Peyer's patch (tissue), 4 donors: Measurements from ENCODE around the gene SPECC1L. TPM values are rescaled to one million over a fixed set of nuclear protein-coding genes. Genes with fewer than 3 reads are reported as not detected.

Experiments
- DNase-seq, 3 donors: peaks; one replicate each; pipeline ENCODE4 v3.0.0-alpha.2; 2017 to 2019
- H3K27ac ChIP-seq, 4 donors: fragments of 200-600 bp; sonication (generic); one replicate each; pipeline ENCODE4 v1.5.1; 2016 to 2019
- H3K27me3 ChIP-seq, 2 donors: fragments of 200-600 bp; sonication (generic); one replicate each; pipeline ENCODE4 v1.5.1; 2019
- H3K36me3 ChIP-seq, 3 donors: fragments of 200-600 bp; sonication (generic); one replicate each; pipeline ENCODE4 v1.5.1; 2016 to 2019
- H3K4me1 ChIP-seq, 4 donors: fragments of 200-600 bp; sonication (generic); one replicate each; pipeline ENCODE4 v1.5.1; 2016 to 2019
- H3K4me3 ChIP-seq, 4 donors: fragments of 200-600 bp; sonication (generic); 1 replicate in 3 of 4; 2 replicates in 1 of 4; pipeline ENCODE4 v1.5.1; 2016 to 2019; ENCODE audit warnings: mild to moderate bottlenecking in 1 of 4
- H3K9me3 ChIP-seq, 4 donors: fragments of 200-600 bp; sonication (generic); one replicate each; pipeline ENCODE4 v1.5.1; 2016 to 2019; ENCODE audit warnings: mild to moderate bottlenecking in 1 of 4
- CTCF ChIP-seq, 6 experiments: fragments of 450-650 bp in 4 of 6; fragments of 200-600 bp in 2 of 6; sonication (generic) in 1 of 6; IDR thresholded peaks; one replicate each; pipeline ENCODE4 v1.5.1; 2017 to 2019; ENCODE audit warnings: antibody characterized with exemption in 6 of 6, mild to moderate bottlenecking in 3 of 6, moderate library complexity in 1 of 6
- POLR2A ChIP-seq, 2 donors: fragments of 450-650 bp; IDR thresholded peaks; one replicate each; pipeline ENCODE4 v1.5.1; 2017; ENCODE audit warnings: antibody characterized with exemption in 2 of 2, mild to moderate bottlenecking in 2 of 2, moderate library complexity in 2 of 2
- total RNA-seq, 4 donors: library from RNA; depleted of rRNA; stranded (reverse); fragments of >200 nt; gene quantifications; one replicate each; pipeline ENCODE4 v1.1.0, GENCODE V29; 2016

The SPECC1L gene
- total RNA-seq, 4 donors from 2014 or later: 24.2 to 147 (median 34.4) TPM

GRCh38 chr22:24414523-24414922 lies 143.9 kb downstream of the SPECC1L start:
- H3K27me3 ChIP-seq: no peaks in the 10 kb centered on the region
- H3K4me1 ChIP-seq: no peaks in the 10 kb centered on the region
- H3K36me3 ChIP-seq: peaks cover 0 to 50% (median 0%) of the 10 kb centered on the region in 3 donors
- TF ChIP-seq POLR2A (IDR thresholded peaks at IDR 0.05) (no peak), CTCF (IDR thresholded peaks at IDR 0.05) (no peak)
- DNase-seq: peak in 2 of 3 donors; percentile 24 to 45
- H3K4me3 ChIP-seq: no peak overlapping the region
- no peak overlapping the region for H3K27ac ChIP-seq
- no peaks in the 10 kb centered on the region for H3K9me3 ChIP-seq

- Histone ChIP-seq H3K36me3 (peaks cover 0 to 50% (median 0%) of the 10 kb centered on the region in 3 donors), H3K9me3 (no peaks in the 10 kb centered on the region), H3K4me3 (no peak overlapping the region), H3K27me3 (no peaks in the 10 kb centered on the region), H3K27ac (no peak overlapping the region), H3K4me1 (no peaks in the 10 kb centered on the region)
- DNase-seq: peak in 1 of 3 donors; percentile 49
- TF ChIP-seq POLR2A (IDR thresholded peaks at IDR 0.05): no peak
- TF ChIP-seq CTCF (IDR thresholded peaks at IDR 0.05): no peak
Observed at GRCh38 chr22:24414984-24415945, 144.6 kb downstream of the SPECC1L start.

GRCh38 chr22:24416095-24416494 lies 145.5 kb downstream of the SPECC1L start:
- Histone ChIP-seq H3K27ac (no peak overlapping the region), H3K36me3 (peaks cover 0 to 50% (median 0%) of the 10 kb centered on the region in 3 donors), H3K4me3 (no peak overlapping the region), H3K4me1 (no peaks in the 10 kb centered on the region), H3K9me3 (no peaks in the 10 kb centered on the region), H3K27me3 (no peaks in the 10 kb centered on the region)
- no peak for TF ChIP-seq CTCF (IDR thresholded peaks at IDR 0.05)
- TF ChIP-seq POLR2A (IDR thresholded peaks at IDR 0.05): no peak
- DNase-seq: peak in 1 of 3 donors; percentile 38

- H3K4me1 ChIP-seq: no peaks in the 10 kb centered on the region
- no peak overlapping the region for H3K4me3 ChIP-seq
- no peak overlapping the region for H3K27ac ChIP-seq
- no peak for TF ChIP-seq CTCF (IDR thresholded peaks at IDR 0.05)
- no peak for TF ChIP-seq POLR2A (IDR thresholded peaks at IDR 0.05)
- peaks cover 0 to 50% (median 0%) of the 10 kb centered on the region in 3 donors for H3K36me3 ChIP-seq
- no peaks in the 10 kb centered on the region for H3K27me3 ChIP-seq
- no peaks in the 10 kb centered on the region for H3K9me3 ChIP-seq
- peak in 1 of 3 donors; percentile 31 for DNase-seq
Observed at GRCh38 chr22:24416611-24417010, 146.0 kb downstream of the SPECC1L start.

GRCh38 chr22:24417200-24417599 lies 146.6 kb downstream of the SPECC1L start:
- Histone ChIP-seq H3K36me3 (peaks cover 0 to 45% (median 0%) of the 10 kb centered on the region in 3 donors), H3K9me3 (no peaks in the 10 kb centered on the region), H3K27me3 (no peaks in the 10 kb centered on the region), H3K27ac (no peak overlapping the region), H3K4me3 (no peak overlapping the region), H3K4me1 (no peaks in the 10 kb centered on the region)
- peak in 1 of 3 donors; percentile 34 for DNase-seq
- TF ChIP-seq POLR2A (IDR thresholded peaks at IDR 0.05): no peak
- no peak for TF ChIP-seq CTCF (IDR thresholded peaks at IDR 0.05)
